Measurements from ENCODE around the gene PUSL1. TPM values are rescaled to one million over a fixed set of nuclear protein-coding genes. Genes with fewer than 3 reads are reported as not detected.

Gene PUSL1
- total and polyA plus RNA-seq, 2 experiments from 2014 or later, result 41.5 to 55.8 TPM

GRCh38 chr1:1283821-1284220 lies 24.6 kb upstream of the PUSL1 start (continued):
- TF ChIP-seq, protein P1, sequence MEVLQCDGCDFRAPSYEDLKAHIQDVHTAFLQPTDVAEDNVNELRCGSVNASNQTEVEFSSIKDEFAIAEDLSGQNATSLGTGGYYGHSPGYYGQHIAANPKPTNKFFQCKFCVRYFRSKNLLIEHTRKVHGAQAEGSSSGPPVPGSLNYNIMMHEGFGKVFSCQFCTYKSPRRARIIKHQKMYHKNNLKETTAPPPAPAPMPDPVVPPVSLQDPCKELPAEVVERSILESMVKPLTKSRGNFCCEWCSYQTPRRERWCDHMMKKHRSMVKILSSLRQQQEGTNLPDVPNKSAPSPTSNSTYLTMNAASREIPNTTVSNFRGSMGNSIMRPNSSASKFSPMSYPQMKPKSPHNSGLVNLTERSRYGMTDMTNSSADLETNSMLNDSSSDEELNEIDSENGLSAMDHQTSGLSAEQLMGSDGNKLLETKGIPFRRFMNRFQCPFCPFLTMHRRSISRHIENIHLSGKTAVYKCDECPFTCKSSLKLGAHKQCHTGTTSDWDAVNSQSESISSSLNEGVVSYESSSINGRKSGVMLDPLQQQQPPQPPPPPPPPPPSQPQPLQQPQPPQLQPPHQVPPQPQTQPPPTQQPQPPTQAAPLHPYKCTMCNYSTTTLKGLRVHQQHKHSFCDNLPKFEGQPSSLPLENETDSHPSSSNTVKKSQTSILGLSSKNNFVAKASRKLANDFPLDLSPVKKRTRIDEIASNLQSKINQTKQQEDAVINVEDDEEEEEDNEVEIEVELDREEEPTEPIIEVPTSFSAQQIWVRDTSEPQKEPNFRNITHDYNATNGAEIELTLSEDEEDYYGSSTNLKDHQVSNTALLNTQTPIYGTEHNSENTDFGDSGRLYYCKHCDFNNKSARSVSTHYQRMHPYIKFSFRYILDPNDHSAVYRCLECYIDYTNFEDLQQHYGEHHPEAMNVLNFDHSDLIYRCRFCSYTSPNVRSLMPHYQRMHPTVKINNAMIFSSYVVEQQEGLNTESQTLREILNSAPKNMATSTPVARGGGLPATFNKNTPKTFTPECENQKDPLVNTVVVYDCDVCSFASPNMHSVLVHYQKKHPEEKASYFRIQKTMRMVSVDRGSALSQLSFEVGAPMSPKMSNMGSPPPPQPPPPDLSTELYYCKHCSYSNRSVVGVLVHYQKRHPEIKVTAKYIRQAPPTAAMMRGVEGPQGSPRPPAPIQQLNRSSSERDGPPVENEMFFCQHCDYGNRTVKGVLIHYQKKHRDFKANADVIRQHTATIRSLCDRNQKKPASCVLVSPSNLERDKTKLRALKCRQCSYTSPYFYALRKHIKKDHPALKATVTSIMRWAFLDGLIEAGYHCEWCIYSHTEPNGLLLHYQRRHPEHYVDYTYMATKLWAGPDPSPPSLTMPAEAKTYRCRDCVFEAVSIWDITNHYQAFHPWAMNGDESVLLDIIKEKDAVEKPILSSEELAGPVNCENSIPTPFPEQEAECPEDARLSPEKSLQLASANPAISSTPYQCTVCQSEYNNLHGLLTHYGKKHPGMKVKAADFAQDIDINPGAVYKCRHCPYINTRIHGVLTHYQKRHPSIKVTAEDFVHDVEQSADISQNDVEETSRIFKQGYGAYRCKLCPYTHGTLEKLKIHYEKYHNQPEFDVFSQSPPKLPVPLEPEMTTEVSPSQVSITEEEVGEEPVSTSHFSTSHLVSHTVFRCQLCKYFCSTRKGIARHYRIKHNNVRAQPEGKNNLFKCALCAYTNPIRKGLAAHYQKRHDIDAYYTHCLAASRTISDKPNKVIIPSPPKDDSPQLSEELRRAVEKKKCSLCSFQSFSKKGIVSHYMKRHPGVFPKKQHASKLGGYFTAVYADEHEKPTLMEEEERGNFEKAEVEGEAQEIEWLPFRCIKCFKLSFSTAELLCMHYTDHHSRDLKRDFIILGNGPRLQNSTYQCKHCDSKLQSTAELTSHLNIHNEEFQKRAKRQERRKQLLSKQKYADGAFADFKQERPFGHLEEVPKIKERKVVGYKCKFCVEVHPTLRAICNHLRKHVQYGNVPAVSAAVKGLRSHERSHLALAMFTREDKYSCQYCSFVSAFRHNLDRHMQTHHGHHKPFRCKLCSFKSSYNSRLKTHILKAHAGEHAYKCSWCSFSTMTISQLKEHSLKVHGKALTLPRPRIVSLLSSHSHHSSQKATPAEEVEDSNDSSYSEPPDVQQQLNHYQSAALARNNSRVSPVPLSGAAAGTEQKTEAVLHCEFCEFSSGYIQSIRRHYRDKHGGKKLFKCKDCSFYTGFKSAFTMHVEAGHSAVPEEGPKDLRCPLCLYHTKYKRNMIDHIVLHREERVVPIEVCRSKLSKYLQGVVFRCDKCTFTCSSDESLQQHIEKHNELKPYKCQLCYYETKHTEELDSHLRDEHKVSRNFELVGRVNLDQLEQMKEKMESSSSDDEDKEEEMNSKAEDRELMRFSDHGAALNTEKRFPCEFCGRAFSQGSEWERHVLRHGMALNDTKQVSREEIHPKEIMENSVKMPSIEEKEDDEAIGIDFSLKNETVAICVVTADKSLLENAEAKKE (CRISPR knock-in tag; IDR thresholded peaks at IDR 0.05), result no peak
- TF ChIP-seq NANOG (IDR thresholded peaks at IDR 0.05; ENCODE audit: borderline replicate concordance), result no peak
- TF ChIP-seq EZH2 (IDR thresholded peaks at IDR 0.05; ENCODE audit: low read depth, unreplicated experiment), result no peak
- TF ChIP-seq ZNF114 (CRISPR knock-in tag; IDR thresholded peaks at IDR 0.05), result no peak
- TF ChIP-seq REST (IDR thresholded peaks at IDR 0.05; ENCODE audit: unreplicated experiment), result no peak
- TF ChIP-seq, protein P2, sequence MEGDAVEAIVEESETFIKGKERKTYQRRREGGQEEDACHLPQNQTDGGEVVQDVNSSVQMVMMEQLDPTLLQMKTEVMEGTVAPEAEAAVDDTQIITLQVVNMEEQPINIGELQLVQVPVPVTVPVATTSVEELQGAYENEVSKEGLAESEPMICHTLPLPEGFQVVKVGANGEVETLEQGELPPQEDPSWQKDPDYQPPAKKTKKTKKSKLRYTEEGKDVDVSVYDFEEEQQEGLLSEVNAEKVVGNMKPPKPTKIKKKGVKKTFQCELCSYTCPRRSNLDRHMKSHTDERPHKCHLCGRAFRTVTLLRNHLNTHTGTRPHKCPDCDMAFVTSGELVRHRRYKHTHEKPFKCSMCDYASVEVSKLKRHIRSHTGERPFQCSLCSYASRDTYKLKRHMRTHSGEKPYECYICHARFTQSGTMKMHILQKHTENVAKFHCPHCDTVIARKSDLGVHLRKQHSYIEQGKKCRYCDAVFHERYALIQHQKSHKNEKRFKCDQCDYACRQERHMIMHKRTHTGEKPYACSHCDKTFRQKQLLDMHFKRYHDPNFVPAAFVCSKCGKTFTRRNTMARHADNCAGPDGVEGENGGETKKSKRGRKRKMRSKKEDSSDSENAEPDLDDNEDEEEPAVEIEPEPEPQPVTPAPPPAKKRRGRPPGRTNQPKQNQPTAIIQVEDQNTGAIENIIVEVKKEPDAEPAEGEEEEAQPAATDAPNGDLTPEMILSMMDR (conservative IDR thresholded peaks at IDR 0.05; ENCODE audit: low read depth in 2 of 2), result no peak; a peak in 1 of 4 replicates
- TF ChIP-seq ZNF331 (CRISPR knock-in tag; IDR thresholded peaks at IDR 0.05; ENCODE audit: low read depth), result no peak
- no peak for TF ChIP-seq STAT1 (IDR thresholded peaks at IDR 0.05; ENCODE audit: unreplicated experiment)
- no peak for TF ChIP-seq JUNB (IDR thresholded peaks at IDR 0.05; ENCODE audit: unreplicated experiment)
- no peak for TF ChIP-seq CREB1 (CRISPR knock-in tag; IDR thresholded peaks at IDR 0.05; ENCODE audit: low read depth)

Measured in GM23338 (cell line).